Uterus (tissue), 2 donors: ENCODE measurements around the gene SLC7A4.

Experiments used
- CTCF ChIP-seq, 4 experiments: fragments of 200-600 bp in 2 of 4; fragments of 450-650 bp in 2 of 4; sonication (generic) in 2 of 4; IDR thresholded peaks; one replicate each; pipeline ENCODE4 v1.5.1; 2016 to 2019; ENCODE audit warnings: antibody characterized with exemption in 4 of 4, mild to moderate bottlenecking in 2 of 4, moderate library complexity in 1 of 4
- POLR2A ChIP-seq, 2 donors: fragments of 450-650 bp; IDR thresholded peaks; one replicate each; pipeline ENCODE4 v1.6.1; 2016; ENCODE audit warnings: antibody characterized with exemption in 2 of 2, mild to moderate bottlenecking in 1 of 2, moderate library complexity in 1 of 2

GRCh38 chr22:21016644-21017420 lies 15.5 kb downstream of the SLC7A4 start:
- TF ChIP-seq CTCF (IDR thresholded peaks at IDR 0.05) = no peak
- TF ChIP-seq POLR2A (IDR thresholded peaks at IDR 0.05) = no peak
